Measurements from ENCODE around the gene PFN3.

GRCh38 chr5:177421062-177421798 lies 20.8 kb upstream of the PFN3 start:
- no peak for TF ChIP-seq TCF12 (IDR thresholded peaks at IDR 0.05)
- TF ChIP-seq TCF12 (CRISPR knock-in tag; IDR thresholded peaks at IDR 0.05): no peak
- TF ChIP-seq ZFP62 (CRISPR knock-in tag; IDR thresholded peaks at IDR 0.05): no peak
- TF ChIP-seq SKIL (CRISPR knock-in tag; IDR thresholded peaks at IDR 0.05; ENCODE audit: borderline replicate concordance): no peak
- TF ChIP-seq CTCF (CRISPR knock-in tag; IDR thresholded peaks at IDR 0.05): no peak
- no peak for TF ChIP-seq ATAD3A (CRISPR knock-in tag; IDR thresholded peaks at IDR 0.05)

Data from HepG2 (cell line).